Hematopoietic multipotent progenitor cell treated with erythropoietin and hydrocortisone succinate and interleukin-3 and kit ligand, for 6 days (in vitro differentiated cells): ENCODE measurements around the gene IPO4.
"Not testable (repeated sequence)": the region's sequence is repeated elsewhere in the genome, so short reads cannot be mapped to it uniquely, and the experiment has no call there.

ENCODE experiments used
- DNase-seq: peaks from one replicate; pipeline ENCODE4 v3.0.0-alpha.2; 2015

The IPO4 gene

DNA sequence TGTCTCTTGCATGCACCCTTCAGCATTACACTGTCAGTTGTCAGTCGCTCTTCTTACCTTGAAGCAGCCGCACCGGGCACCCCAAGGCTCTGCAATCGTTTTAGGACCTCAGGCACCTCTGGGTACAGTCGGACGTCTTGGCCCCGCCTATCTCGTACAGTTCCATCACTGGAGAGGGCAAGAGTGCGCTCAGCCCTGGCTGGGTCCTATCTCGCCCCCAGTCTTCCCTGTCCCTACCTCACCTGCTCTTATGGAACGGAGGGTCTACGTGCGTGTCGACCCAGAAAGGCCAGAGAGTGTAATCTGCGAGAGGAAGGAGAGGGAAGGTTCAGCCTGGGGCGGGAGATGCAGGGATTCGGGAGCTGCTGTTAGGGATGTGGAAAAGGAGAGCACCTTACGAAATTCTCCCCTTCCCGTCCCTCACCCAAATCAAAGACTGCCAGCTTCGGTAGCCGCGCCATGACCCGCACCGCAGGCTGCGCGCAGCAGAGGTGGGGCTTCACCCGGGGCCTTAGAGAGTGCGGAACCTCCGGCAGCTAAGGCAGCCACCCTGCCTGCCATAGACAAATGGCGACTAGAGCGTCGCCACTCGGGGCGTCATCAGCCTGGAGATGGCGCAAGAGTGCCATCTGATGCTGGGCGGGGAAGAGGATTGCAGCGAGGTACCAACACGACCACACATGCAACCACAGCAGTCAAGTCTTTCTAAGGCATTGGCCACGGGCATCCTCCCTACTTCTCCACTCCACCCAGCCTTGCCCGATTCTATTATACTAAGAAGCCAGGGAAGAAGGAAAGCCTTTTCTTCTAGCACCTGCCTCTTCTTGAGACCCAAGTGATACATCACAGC, 27.1 kb upstream of the IPO4 start, which contains the start of gene MDP1:
TSS of gene MDP1 (minus strand) at position 572 of the 850 bp plus-strand sequence. CDS start at position 461, 111 bp downstream.
- peak; percentile 96 for DNase-seq

DNA sequence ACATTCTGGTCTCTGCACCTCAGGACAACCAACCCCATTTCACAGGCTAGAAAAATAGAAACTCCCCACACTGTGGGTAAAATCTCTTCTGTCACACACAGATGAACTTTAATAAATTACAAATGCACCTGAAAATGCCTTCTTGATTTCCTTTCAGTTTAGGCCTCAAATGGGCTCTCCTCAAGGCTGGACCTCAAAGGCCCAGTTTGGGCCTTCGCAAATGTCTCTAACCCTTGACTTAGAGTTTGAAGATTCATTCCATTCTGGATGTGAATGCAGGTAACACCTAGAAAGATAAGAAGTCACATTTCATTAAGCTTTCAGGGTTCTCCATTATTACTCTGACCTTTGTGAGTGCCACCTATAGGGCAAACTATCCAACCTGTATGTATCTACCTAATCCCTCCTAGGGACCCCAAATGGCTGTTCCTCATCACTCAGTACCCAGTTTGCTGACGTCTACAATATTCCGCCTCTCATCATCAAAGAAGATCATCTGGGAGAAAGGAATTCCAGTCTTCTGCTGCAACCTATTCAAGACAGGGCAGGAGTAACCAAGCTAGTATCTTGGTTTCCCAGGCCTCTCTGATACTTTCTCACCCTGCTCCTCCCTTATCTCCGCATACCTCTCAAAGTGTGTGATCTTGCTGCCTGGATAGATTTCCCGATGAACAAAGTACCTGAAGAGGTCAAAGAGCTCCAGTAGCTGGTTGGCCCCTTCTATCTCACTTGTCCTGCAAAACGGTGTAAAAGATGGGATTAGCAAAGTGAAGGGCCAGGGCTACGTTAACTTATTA, 25.4 kb upstream of the IPO4 start:
- DNase-seq = peak; percentile 27

DNA sequence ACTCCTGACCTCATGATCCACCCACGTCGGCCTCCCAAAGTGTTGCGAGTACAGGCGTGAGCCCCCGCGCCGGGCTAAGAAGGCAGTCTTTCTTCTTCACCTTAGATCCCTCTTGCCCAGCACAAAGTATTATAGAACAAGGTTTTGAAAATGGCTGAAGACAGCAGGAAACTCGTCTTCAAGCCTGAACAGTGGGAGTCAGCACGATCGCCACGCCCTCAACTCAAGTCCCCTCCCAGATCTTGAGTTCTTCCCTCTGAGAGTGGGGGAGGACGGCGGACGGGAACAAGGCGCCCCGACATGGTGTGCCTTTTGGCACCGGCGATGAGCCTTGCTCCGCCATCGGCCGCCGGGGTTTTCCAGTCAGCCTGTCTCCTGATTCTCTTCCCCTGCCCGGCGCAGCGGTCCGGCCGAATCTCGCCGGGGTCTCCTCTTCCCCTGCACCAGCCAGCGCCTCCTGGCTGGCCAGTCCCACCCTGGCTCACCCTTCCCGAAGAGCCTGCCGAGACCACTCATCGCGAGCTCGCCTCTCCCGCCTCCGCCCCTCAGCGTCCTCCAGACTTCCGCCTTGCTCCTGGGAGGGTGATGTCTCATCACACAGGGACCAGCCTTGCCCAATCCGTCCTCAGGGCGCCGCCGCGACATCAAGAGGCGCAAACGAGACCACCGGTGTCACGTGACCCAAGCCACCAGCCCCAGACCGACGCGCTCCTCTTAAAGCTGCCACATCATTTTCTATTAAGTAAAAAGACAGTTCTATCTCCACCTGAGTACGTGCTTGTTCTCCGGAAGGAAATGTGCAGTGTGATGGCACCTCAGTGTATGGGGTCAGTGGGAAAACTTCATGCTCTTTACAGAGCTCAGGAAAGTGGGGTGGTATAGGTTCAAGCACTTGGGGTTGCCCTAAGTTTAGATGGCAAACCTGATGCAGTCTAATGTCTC, 24.6 kb upstream of the IPO4 start, which contains the start of gene CHMP4A:
TSS of gene CHMP4A (minus strand) at position 565 of the 942 bp plus-strand sequence. CDS start at position 516, 49 bp downstream.
- peak; percentile 100 for DNase-seq

DNA sequence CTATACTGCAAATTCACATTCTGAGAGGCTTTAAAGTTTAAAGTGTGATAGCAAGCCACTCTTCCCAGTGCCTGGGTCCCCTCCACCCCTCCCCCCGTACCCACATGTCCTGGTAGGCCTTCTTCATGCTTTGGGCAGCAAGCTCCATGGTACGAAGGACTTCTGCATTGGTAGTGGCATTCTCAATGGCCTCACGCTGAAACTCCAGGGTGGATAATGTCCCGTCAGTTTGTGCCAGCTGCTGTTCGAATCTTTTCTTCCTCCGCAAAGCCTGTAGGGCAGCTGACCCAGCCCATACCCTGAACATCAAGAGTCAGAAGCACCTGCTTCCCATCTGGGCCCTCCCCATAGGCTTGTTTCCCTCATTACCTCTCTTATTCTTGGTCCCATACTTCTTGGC, 22.7 kb upstream of the IPO4 start:
- no peak for DNase-seq

DNA sequence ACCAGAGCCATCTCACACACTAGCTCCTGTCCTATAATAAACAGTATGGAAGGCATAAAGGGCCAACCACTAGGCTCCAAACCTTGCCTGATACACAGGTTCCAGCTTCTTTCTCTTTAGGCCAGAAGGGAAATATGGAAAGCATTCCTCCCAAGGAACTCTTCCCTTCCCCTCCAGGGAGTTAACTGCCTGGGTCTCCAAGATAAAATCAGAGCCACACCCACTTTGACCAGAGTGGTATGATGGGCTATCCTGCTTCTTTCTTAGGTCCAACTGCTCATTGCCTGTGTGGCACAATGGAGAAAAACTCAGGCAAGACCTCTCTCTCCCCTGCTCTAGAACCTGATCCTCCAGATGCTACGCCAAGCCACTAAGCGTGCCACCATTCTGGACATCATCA, 19.0 kb upstream of the IPO4 start:
- DNase-seq = no peak

DNA sequence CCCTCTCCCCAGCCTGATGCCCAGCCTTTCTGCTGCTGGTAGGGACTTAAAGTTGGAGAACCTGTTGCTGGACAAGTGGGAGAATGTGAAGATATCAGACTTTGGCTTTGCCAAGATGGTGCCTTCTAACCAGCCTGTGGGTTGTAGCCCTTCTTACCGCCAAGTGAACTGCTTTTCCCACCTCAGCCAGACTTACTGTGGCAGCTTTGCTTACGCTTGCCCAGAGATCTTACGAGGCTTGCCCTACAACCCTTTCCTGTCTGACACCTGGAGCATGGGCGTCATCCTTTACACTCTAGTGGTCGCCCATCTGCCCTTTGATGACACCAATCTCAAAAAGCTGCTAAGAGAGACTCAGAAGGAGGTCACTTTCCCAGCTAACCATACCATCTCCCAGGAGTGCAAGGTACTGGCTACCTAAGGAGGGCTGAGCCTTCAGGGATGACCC, 18.5 kb upstream of the IPO4 start:
- DNase-seq = no peak

DNA sequence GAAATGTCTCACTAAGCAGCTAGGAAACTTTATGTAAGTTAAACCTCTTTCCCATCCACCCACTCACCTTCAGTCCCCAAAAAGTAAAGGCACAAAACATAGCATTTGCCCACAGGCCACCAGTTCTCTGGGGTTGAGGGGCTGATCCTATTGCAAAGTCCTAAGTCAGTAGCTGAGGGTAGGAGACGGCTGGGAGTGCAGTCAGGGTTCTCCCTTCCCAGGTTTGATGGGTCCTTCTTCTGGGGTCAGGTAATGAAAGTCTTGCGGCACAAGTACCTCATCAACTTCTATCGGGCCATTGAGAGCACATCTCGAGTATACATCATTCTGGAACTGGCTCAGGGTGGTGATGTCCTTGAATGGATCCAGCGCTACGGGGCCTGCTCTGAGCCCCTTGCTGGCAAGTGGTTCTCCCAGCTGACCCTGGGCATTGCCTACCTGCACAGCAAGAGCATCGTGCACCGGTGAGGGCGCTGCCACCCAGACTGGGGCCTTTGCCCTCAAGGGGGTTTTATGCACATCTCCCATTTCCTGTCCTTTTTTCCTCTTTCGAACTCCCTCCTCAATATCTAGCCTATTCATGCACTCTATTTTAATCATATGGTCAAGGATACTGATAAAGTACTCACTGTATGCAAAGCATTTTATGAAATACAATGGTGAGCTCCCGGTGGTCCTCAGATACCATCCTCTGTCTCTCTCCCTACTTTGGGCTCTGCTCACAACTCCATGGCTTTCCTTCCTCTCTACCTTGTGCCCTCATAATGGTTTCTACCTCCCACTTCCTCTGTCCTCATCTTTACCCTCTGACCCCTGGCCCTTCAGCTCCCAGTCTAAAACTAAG, 17.9 kb upstream of the IPO4 start:
- DNase-seq = no peak

DNA sequence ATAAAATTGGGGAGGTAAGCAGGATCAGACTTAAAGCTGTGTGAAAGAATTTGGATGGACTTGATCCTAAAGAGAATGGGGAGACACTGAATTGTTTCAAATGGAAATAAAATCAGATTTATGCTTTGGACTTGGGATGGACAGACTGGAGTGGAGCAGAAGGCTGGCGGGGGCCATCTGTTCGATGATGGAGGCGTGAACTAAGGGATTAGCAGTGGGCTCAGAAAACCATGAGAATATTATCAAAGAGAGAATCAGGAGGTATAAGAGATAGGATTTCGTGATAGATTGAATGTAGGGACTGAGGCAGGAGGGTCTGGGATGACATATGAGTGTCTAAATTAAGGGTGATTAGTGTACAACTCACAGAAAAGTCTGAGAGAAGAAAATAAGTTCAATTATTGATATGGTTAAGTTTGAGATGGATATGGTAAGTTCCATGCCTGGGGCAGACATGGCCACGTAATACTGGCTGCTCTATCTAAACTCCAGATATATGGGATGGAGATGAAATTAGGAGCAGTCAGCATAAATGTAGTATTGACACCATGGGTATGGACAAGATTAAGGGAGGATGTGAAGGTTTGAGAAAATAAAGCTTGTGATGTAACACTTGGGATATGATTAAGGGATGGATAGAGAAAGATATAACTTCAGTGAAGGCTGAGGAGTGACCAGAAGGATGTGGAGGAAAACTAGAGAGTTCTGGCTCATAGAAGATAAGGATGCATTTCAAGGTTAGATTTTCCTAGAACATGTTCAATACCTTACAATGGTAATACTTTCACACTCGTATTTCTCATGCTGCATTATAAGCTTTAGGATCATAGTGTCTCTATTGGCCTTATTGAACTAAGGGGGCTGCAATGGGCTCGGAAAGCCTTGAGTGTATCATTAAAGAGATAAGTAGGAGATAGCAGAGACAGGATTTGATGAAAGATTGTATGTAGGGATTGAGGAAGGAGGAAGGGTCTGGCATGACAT, 15.8 kb upstream of the IPO4 start:
- DNase-seq = no peak

DNA sequence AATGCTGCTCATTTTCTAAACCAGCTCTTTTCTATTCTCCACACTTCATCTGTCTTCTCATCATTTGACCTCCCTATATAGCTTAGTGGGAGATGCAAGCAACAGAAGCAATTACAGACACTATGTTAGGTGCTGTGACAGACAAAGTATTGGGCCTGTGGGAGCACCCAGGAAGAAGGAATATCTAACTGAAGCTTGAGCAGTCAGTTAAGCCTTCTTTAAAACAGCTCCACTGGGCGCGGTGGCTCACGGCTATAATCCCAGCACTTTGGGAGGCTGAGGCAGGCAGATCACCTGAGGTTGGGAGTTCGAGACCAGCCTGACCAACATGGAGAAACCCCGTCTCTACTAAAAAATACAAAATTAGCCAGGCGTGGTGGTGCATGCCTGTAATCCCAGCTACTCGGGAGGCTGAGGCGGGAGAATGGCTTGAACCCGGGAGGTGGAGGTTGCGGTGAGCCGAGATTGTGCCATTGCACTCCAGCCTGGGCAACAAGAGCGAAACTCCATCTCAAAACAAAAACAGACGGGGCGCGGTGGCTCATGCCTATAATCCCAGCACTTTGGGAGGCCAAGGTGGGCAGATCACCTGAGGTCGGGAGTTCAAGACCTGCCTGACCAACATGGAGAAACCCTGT, 14.8 kb upstream of the IPO4 start:
- not testable (repeated sequence) for DNase-seq

DNA sequence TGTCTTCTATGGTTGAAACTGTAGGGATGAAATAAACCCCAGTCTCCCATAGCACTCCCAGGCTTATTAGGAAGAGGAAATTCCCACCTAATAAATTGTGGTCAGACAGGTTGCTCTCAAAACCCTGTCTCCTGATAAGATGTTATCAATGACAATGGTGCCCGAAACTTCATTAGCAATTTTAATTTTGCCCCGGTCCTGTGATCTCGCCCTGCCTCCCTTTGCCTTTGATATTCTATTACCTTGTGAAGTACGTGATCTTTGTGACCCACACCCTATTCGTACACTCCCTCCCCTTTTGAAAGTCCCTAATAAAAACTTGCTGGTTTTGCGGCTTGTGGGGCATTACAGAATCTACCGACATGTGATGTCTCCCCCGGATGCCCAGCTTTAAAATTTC, 13.9 kb upstream of the IPO4 start:
- DNase-seq = not testable (repeated sequence)

DNA sequence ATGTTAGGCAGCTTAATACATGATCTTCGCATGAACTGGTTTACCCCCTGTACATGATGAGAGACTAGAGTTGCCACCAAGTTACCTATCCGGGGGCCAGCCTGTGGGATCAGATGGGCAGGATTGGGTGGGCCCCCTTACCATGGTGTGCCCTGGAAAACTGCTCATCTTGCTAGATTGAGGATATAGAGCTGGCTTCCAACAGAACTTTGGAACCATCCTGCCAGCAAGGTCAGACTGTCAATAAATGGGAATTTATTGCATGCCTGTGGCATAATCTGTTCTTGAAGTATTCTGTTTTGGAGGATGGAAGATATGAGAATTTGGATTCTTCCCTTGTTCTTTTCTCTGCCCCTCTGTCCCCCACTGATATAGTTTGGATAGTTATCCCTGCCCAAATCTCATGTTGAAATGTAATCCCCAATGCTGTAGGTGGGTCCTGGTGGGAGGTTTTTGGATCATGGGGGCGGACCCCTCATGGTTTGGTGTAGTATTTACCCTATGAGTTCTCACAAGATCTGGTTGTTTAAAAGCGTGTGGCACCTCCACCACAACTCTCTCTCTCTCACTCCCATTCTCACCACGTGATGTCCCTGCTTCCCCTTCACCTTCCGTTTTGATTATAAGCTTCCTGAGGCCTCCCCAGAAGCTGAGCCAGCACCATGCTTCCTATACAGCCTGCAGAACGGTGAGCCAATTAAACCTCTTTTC, 10.4 kb upstream of the IPO4 start:
- DNase-seq = no peak

DNA sequence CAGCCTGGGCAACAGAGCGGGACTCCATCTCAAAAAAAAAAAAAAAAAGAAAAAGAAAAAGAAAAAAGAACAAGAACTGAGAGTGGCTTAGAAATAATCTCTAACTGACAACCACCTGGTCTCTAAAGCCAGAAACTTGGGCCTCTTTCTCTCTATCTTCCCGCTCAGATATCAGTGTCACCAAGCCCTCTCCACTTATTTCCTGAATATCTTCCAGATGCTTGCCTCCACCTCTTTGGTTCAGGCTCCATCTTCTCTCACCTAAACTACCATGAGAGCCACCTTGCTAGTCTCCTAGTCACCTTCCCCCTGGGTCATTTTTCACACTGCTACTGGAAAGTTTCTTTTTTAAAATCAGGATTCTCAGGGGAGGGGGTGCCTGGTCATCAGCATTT, 8.4 kb upstream of the IPO4 start:
- peak; percentile 54 for DNase-seq

DNA sequence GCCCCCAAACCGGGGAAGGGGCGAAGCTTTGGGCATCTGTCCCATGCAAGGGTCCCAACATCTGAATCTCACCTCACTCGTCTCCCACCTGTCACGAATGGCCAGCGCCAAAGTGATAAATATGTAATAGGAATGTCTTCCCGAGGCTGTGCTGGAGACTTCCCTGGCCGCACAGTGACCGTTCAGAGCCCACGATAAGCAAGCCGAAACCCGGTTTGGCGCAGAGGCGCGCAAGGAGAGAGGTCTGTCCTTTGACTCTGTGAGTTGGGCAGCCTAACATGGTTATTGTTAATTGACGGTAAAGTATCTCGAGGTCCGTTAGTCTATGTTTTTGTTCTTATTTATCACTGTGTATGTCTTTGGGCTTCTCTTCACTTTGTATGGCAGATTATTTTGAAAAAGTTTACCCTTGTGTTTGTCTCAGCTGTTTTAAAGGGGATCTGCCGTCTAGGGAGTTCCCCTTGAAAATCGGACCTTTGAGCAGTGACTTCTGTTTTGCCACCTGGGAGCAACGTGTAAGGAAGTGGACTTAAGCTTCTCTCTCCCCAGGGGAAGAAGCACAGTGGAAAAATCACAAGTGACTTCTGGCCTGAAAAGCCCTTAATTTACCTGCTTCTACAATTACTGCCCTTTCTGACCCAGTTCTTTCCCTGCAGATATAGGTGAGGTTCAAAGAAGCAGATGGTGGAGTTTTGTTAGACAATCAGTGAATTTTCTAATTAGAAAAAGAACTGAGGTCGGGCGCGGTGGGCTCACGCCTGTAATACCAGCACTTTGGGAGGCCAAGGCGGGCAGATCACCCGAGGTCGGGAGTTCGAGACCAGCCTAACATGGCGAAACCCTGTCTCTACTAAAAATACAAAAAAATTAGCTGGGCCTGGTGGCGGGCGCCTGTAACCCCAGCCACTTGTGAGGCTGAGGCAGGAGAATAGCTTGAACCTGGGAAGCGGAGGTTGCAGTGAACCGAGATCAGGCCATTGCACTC, 7.7 kb upstream of the IPO4 start:
- peak; percentile 63 for DNase-seq

DNA sequence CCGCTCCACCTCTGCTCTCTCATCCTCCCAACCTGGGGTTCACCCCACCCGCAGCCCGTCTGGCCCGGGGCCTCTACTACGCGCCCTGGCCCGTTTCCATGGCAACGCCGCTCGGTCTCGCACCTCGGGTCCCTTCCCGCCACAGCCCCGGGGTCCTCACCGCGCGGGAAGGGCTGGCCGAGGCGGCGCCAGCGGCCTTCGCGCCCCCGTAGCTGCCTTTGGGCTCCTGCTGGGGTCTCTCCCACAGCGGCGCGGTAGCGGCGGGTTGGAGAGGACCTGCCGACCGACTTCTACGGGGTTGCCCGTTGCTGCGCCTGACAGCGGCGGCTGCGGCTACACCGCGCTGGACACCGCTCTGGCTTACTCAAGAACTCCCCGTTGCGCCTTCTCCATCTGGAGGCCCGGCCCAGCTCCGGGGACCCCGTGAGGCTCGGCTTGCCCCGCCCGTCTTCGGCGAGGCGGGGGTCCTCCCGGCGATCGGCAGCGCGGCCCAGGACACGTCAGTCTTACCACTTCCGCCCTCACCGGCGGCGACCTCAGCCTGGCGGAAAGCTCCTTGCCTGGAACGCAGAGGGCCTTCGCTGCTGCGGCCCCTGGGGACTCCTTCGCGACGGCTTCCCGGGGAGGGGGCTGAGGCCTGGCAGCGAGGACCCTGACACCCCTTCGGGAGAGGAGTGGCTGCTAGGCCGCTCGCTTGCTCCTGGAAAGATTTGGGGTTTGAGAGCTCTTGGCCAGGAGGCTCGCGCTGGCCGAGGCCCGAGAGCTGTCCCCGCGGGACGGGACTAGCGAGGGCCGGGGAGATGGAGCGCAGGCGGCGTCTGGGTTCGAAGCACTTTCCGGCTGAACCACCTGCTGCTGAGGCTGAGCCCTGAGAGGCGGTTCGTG, 6.8 kb upstream of the IPO4 start, which contains the start of gene TM9SF1:
TSS of gene TM9SF1 (minus strand) at position 256 of the 885 bp plus-strand sequence. CDS start 422 bp downstream, outside the sequence.
- DNase-seq = peak; percentile 93

DNA sequence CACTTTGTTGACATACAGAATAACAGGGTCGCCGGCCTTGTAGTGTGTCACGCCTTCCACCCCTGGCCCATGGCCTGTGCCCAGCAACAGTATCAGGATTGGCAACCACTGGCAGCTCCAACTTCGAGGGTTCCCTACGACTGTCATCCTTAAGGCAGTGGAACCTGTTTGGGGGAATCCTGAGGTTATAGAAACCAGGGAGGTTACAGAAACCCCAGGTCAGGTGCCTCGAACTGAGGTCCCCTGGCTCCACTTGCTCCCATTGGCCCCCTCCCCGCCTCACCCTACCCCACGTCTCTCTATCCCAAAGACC, 6.2 kb upstream of the IPO4 start:
- DNase-seq = peak; percentile 17

DNA sequence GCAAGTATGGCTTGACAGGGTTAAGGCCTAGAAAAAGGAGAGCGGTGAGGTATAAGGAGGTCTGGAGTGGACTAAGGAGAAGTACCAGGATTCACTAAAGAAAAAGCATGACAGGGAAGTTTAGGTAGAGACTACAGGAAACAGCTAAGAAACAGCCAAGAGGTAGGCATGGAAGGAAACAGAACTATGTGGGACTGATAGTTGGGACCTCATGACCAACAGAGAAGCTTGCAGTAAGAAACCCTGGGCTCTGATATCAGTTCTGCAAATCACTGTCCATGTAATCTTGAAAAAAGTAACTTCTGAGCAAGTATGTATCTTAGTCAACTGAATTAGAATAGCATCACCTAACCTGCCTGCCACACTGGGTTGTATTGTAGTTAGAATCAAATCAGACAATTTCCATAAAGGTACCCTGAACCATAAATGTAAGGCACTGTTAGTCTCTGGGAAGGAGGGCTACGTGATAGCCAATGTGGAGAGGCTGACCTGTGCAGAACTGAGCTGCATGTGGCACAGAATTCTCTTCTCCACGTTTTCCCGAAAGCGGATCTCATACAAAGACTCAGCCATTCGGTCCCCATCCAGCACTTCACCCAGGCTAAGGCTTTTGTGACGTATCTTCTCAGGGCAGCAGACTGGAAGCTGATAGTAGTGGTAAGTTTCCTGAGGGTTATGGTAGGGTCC, 5.7 kb upstream of the IPO4 start:
- DNase-seq = no peak
